DND-41 (cell line): ENCODE data around the gene ANXA3.
A peak's percentile ranks its signal among the peaks of the same experiment; 100 is the strongest.

Experiments used
- ATAC-seq: fragments of 200-7000 bp; cut with Tn5 transposase; 3 replicates; pipeline ENCODE4 v1.9.1; 2021; ENCODE audit warnings: low read depth; ENCODE audit not compliant: insufficient read depth
- DNase-seq: peaks from one replicate; pipeline ENCODE4 v3.0.0-alpha.2; 2020
- H2AFZ ChIP-seq: 2 replicates; pipeline ENCODE4 v1.6.0; 2012; ENCODE audit warnings: low read depth, low read length
- H3K27ac ChIP-seq: 2 replicates; pipeline ENCODE4 v1.5.1; 2012; ENCODE audit warnings: low read length, inconsistent platforms
- H3K27me3 ChIP-seq: fragments of 200-600 bp; sonication (generic); 2 replicates; pipeline ENCODE4 v1.6.0; 2012; ENCODE audit warnings: low read length, mild to moderate bottlenecking, inconsistent platforms; ENCODE audit not compliant: insufficient read depth, poor library complexity
- H3K36me3 ChIP-seq: 2 replicates; pipeline ENCODE4 v1.5.1; 2012; ENCODE audit warnings: low read length, inconsistent platforms; ENCODE audit not compliant: insufficient read depth
- H3K4me1 ChIP-seq: 2 replicates; pipeline ENCODE4 v1.5.1; 2012; ENCODE audit warnings: mild to moderate bottlenecking, low read length; ENCODE audit not compliant: insufficient read depth
- H3K4me2 ChIP-seq: 2 replicates; pipeline ENCODE4 v1.6.0; 2012; ENCODE audit warnings: mild to moderate bottlenecking, moderate library complexity, low read length, inconsistent platforms; ENCODE audit not compliant: insufficient read depth
- H3K4me3 ChIP-seq, 2 experiments: fragments of 200-600 bp in 1 of 2; shearing (Covaris generic) in 1 of 2; 2 replicates each; pipeline ENCODE4 v1.5.1; 2012 to 2016; ENCODE audit warnings: inconsistent platforms in 2 of 2, low read length in 2 of 2, mild to moderate bottlenecking in 2 of 2, low read depth in 1 of 2, moderate library complexity in 1 of 2
- H3K79me2 ChIP-seq: 2 replicates; pipeline ENCODE4 v1.6.0; 2012; ENCODE audit warnings: low read length, inconsistent platforms; ENCODE audit not compliant: insufficient read depth
- H3K9ac ChIP-seq: 2 replicates; pipeline ENCODE4 v1.6.0; 2012; ENCODE audit warnings: low read depth, mild to moderate bottlenecking, inconsistent platforms, low read length, moderate library complexity
- H3K9me3 ChIP-seq: 2 replicates; pipeline ENCODE4 v1.5.1; 2012; ENCODE audit warnings: low read length, moderate library complexity, mild to moderate bottlenecking, inconsistent platforms; ENCODE audit not compliant: insufficient read depth, severe bottlenecking
- H4K20me1 ChIP-seq: 2 replicates; pipeline ENCODE4 v1.6.0; 2012; ENCODE audit warnings: low read length; ENCODE audit not compliant: insufficient read depth
- CTCF ChIP-seq: IDR thresholded peaks from 2 replicates; pipeline ENCODE4 v1.5.1; 2012; ENCODE audit warnings: borderline replicate concordance, low read length, moderate library complexity, mild to moderate bottlenecking; ENCODE audit not compliant: poor library complexity, severe bottlenecking; ENCODE audit errors: extremely low read depth
- EZH2 ChIP-seq: IDR thresholded peaks from 3 replicates; pipeline ENCODE4 v1.6.1; 2012; ENCODE audit warnings: borderline replicate concordance, low read depth, mild to moderate bottlenecking, moderate library complexity, low read length, inconsistent platforms; ENCODE audit not compliant: severe bottlenecking

Gene ANXA3

GRCh38 chr4:78630615-78631014 lies 79.0 kb downstream of the ANXA3 start:
- no peak for ATAC-seq
- H3K4me1 ChIP-seq: peaks cover 12% of the 10 kb centered on the region
- H3K9ac ChIP-seq: no peak overlapping the region

GRCh38 chr4:78634011-78634664 lies 82.6 kb downstream of the ANXA3 start:
- DNase-seq: no peak
- Histone ChIP-seq H3K4me1 (peaks cover 19% of the 10 kb centered on the region), H3K9ac (no peak overlapping the region), H3K4me2 (no peak overlapping the region), H3K36me3 (no peaks in the 10 kb centered on the region), H2AFZ (no peak overlapping the region), H3K9me3 (no peaks in the 10 kb centered on the region), H3K27ac (no peak overlapping the region), H3K27me3 (no peaks in the 10 kb centered on the region), H3K79me2 (no peaks in the 10 kb centered on the region), H4K20me1 (no peaks in the 10 kb centered on the region), H3K4me3 (no peak overlapping the region)
- ATAC-seq: no peak
- TF ChIP-seq CTCF: no peak
- no peak for TF ChIP-seq EZH2

More at GRCh38 chr4:78630615-78631014, 79.0 kb downstream of the ANXA3 start:
- no peaks in the 10 kb centered on the region for H3K9me3 ChIP-seq
- no peak overlapping the region for H3K4me3 ChIP-seq
- no peak overlapping the region for H2AFZ ChIP-seq
- H3K36me3 ChIP-seq: no peaks in the 10 kb centered on the region
- no peaks in the 10 kb centered on the region for H3K79me2 ChIP-seq
- H3K27ac ChIP-seq: no peak overlapping the region
- TF ChIP-seq EZH2: no peak
- no peak for TF ChIP-seq CTCF
- H3K4me2 ChIP-seq: no peak overlapping the region
- no peak for DNase-seq
- no peaks in the 10 kb centered on the region for H4K20me1 ChIP-seq
- H3K27me3 ChIP-seq: no peaks in the 10 kb centered on the region

GRCh38 chr4:78638337-78639172 lies 87.0 kb downstream of the ANXA3 start:
- H2AFZ ChIP-seq: 0 out of 2 replicates have a peak overlapping the region, but pooled peaks have one; percentile 29
- no peaks in the 10 kb centered on the region for H3K9me3 ChIP-seq
- H3K4me3 ChIP-seq: no peak overlapping the region
- TF ChIP-seq EZH2: no peak
- TF ChIP-seq CTCF: no peak
- no peaks in the 10 kb centered on the region for H3K27me3 ChIP-seq
- H3K4me1 ChIP-seq: peaks cover 11% of the 10 kb centered on the region
- DNase-seq (no peak), ATAC-seq (peak; percentile 47; the same call in 1 of the 3 replicates)
- H4K20me1 ChIP-seq: no peaks in the 10 kb centered on the region
- H3K36me3 ChIP-seq: no peaks in the 10 kb centered on the region
- H3K4me2 ChIP-seq: no peak overlapping the region
- no peaks in the 10 kb centered on the region for H3K79me2 ChIP-seq
- H3K9ac ChIP-seq: no peak overlapping the region
- H3K27ac ChIP-seq: peak overlapping the region; percentile 55; the same call in 1 of the 2 replicates
